ENCODE results near the gene KCNN3. TPM values are rescaled to one million over a fixed set of nuclear protein-coding genes. Genes with fewer than 3 reads are reported as not detected.

KCNN3 gene
- total RNA-seq, 1 donor from 2014 or later, result 0.84 TPM

DNA sequence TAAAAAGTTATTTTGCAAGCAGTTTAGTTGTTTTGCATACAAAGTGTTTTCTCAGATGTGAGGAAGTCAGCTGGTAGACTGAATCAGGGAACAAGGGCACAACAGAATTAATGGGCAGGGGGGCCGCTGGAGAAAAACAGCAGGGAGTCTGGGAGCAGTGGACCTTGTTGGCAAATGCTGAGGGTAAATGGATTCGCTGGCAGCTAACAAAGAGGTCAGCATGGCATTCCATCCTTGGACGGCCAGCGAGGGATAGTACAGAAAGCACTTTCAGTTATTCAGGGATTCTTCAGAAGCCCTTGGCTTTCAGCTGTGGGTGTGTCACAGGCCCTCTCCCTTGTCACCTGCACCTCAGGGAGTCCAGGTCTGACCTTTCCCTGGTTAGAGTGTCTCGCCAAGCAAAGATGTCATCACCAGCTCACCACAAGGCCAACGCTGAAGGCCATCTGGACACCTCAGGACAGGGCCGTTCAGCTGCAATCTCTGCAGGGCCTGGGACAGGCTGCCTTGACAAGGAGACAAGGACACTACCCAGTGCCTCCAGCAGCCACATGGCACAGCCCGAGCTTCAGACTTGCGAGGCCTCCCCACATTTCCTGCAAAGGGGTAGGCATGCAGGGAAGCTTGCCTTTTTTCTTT is 90.4 kb downstream of the KCNN3 start:
- no peak overlapping the region for H3K4me3 Mint-ChIP-seq
- H3K27me3 Mint-ChIP-seq (ENCODE audit: low read depth), result no peaks in the 10 kb centered on the region

DNA sequence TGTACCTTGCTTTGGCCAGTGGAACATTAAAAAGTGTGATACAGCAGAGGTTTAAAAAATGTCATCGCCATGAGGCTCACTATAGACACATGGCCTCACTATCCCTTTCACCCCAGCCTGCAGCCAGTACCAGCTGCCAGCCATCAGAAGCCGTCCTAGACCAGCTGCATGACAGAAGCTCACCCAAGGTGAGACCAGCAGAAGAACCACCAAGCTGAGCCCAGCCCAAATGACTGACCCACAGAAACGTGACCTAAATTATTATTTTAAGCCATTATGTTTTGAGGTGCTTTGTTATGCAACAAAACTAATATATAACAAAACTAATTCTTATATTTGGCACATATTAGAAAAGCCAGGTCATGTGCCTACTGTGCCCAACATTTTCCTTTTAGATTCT is 91.1 kb downstream of the KCNN3 start:
- DNase-seq (ENCODE audit: low read depth, low spot score), result no peak
- no peak overlapping the region for H3K27ac Mint-ChIP-seq (ENCODE audit: unreplicated experiment)
- H3K36me3 Mint-ChIP-seq (ENCODE audit: low read depth), result no peaks in the 10 kb centered on the region
- H3K4me3 Mint-ChIP-seq, result no peak overlapping the region
- TF ChIP-seq, protein P1, sequence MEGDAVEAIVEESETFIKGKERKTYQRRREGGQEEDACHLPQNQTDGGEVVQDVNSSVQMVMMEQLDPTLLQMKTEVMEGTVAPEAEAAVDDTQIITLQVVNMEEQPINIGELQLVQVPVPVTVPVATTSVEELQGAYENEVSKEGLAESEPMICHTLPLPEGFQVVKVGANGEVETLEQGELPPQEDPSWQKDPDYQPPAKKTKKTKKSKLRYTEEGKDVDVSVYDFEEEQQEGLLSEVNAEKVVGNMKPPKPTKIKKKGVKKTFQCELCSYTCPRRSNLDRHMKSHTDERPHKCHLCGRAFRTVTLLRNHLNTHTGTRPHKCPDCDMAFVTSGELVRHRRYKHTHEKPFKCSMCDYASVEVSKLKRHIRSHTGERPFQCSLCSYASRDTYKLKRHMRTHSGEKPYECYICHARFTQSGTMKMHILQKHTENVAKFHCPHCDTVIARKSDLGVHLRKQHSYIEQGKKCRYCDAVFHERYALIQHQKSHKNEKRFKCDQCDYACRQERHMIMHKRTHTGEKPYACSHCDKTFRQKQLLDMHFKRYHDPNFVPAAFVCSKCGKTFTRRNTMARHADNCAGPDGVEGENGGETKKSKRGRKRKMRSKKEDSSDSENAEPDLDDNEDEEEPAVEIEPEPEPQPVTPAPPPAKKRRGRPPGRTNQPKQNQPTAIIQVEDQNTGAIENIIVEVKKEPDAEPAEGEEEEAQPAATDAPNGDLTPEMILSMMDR (conservative IDR thresholded peaks at IDR 0.05), result no peak
- H3K4me1 Mint-ChIP-seq, result peaks cover 13% of the 10 kb centered on the region
- H3K9me3 Mint-ChIP-seq, result no peaks in the 10 kb centered on the region
- no peaks in the 10 kb centered on the region for H3K27me3 Mint-ChIP-seq (ENCODE audit: low read depth)

More for the DNA sequence above, 90.4 kb downstream of the KCNN3 start:
- Mint-ChIP-seq H3K9me3 (no peaks in the 10 kb centered on the region), H3K36me3 (ENCODE audit: low read depth) (no peaks in the 10 kb centered on the region), H3K27ac (ENCODE audit: unreplicated experiment) (no peak overlapping the region), H3K4me1 (peaks cover 13% of the 10 kb centered on the region)
- no peak for DNase-seq (ENCODE audit: low read depth, low spot score)
- TF ChIP-seq, protein P1 (conservative IDR thresholded peaks at IDR 0.05), result no peak

DNA sequence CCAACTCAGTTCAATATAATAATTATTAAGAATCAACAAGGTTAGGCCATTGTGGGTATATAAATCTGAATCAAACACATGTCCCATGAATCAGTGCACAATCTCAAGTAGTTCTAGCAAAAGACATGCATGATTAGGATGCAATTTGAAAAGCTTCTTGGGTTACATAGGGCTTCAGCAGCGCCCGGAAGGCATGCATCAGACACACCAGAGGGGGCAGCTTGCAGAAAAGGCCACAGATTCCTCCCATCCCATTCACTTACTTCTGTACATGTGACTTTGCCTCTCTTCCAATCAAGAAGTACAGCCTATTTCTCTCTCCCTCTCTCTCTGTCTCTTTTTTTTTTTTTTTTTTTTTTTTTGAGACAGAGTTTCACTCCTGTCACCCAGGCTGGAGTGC is 91.8 kb downstream of the KCNN3 start:
- TF ChIP-seq, protein P1 (conservative IDR thresholded peaks at IDR 0.05), result no peak
- DNase-seq (ENCODE audit: low read depth, low spot score), result no peak
- H3K36me3 Mint-ChIP-seq (ENCODE audit: low read depth), result no peaks in the 10 kb centered on the region

DNA sequence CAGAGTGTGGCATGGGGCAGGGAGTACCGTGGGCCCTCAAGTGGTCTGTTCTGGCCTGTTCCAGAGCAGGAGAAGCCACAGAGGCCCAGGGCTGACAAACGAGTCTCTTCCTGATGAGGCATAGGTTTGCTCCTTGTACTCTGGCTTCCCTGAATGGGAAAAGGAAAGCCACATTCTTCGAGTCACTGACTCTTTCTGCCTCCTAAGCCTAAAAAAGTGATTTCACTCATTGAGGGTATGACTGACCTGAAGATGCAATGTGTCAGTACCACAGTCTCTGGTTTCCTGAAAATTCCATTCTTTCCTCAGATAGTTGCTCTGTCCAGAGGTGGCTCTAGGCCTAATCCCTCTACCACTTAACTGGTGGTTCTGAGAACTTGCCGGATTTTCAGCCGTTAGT is 92.3 kb downstream of the KCNN3 start:
- Mint-ChIP-seq H3K4me1 (peaks cover 18% of the 10 kb centered on the region), H3K27ac (ENCODE audit: unreplicated experiment) (no peak overlapping the region), H3K4me3 (no peak overlapping the region), H3K9me3 (no peaks in the 10 kb centered on the region), H3K36me3 (ENCODE audit: low read depth) (no peaks in the 10 kb centered on the region), H3K27me3 (ENCODE audit: low read depth) (no peaks in the 10 kb centered on the region)
- TF ChIP-seq, protein P1 (conservative IDR thresholded peaks at IDR 0.05), result no peak
- no peak for DNase-seq (ENCODE audit: low read depth, low spot score)

More for the DNA sequence above, 91.8 kb downstream of the KCNN3 start:
- Mint-ChIP-seq H3K4me3 (no peak overlapping the region), H3K27me3 (ENCODE audit: low read depth) (no peaks in the 10 kb centered on the region), H3K4me1 (peaks cover 14% of the 10 kb centered on the region), H3K9me3 (no peaks in the 10 kb centered on the region), H3K27ac (ENCODE audit: unreplicated experiment) (no peak overlapping the region)

DNA sequence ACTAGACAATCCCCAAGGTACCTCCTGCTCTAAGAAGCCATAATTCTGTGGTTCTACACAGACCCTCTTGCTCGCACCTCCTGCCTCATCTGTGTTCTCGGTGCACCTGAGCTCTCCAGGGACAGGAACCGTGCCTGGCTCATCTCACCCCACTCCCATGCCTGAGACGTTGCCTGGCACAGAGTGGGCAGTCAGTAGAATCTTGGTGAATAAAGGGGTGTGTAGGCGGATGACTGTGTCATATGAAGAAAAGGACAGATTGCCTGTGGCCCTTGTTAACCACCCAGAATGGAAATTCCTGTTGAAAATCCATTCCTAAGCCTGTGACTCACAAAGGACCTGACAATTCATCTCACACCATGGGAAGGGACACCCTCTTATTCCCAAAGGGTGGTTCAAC is 92.9 kb downstream of the KCNN3 start:
- Mint-ChIP-seq H3K4me1 (peaks cover 22% of the 10 kb centered on the region), H3K27me3 (ENCODE audit: low read depth) (no peaks in the 10 kb centered on the region), H3K36me3 (ENCODE audit: low read depth) (no peaks in the 10 kb centered on the region), H3K4me3 (no peak overlapping the region), H3K9me3 (no peaks in the 10 kb centered on the region), H3K27ac (ENCODE audit: unreplicated experiment) (no peak overlapping the region)
- TF ChIP-seq, protein P1 (conservative IDR thresholded peaks at IDR 0.05), result no peak
- no peak for DNase-seq (ENCODE audit: low read depth, low spot score)

Data from neural crest cell (in vitro differentiated cells).